GM23248 (cell line): ENCODE measurements around the gene XBP1.
"Not testable (repeated sequence)": the region's sequence is repeated elsewhere in the genome, so short reads cannot be mapped to it uniquely, and the experiment has no call there.

ENCODE experiments used
- EZH2 ChIP-seq: fragments of 200-600 bp; sonication (generic); IDR thresholded peaks from 2 replicates; pipeline ENCODE4 v1.6.1; 2018; ENCODE audit warnings: antibody characterized with exemption, mild to moderate bottlenecking; ENCODE audit not compliant: insufficient read depth, poor library complexity, severe bottlenecking
- EZH2phosphoT487 ChIP-seq: fragments of 200-600 bp; sonication (generic); IDR thresholded peaks from 2 replicates; pipeline ENCODE4 v1.6.1; 2018; ENCODE audit warnings: antibody characterized with exemption, moderate library complexity, mild to moderate bottlenecking, low read depth; ENCODE audit not compliant: insufficient read depth

DNA sequence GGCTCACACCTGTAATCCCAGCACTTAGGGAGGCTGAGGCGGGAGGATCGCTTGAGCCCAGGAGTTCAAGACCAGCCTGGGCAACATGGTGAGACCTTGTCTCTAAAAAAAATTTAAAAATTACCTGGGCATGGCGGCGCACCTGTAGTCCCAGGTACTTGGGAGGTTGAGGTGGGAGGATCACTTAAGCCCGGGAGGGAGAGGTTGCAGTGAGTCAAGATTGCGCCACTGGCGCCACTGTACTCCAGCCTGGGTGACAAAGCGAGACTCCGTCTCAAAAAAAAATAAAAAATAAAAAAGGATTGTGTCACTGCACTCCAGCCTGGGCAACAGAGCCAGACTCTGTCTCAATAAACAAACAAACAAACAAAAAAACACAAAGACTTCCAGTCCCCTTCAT, 24.1 kb upstream of the XBP1 start:
- TF ChIP-seq EZH2, EZH2phosphoT487: not testable (repeated sequence)
